Measurements from ENCODE around the gene LAMA5.

LAMA5 gene, protein sequence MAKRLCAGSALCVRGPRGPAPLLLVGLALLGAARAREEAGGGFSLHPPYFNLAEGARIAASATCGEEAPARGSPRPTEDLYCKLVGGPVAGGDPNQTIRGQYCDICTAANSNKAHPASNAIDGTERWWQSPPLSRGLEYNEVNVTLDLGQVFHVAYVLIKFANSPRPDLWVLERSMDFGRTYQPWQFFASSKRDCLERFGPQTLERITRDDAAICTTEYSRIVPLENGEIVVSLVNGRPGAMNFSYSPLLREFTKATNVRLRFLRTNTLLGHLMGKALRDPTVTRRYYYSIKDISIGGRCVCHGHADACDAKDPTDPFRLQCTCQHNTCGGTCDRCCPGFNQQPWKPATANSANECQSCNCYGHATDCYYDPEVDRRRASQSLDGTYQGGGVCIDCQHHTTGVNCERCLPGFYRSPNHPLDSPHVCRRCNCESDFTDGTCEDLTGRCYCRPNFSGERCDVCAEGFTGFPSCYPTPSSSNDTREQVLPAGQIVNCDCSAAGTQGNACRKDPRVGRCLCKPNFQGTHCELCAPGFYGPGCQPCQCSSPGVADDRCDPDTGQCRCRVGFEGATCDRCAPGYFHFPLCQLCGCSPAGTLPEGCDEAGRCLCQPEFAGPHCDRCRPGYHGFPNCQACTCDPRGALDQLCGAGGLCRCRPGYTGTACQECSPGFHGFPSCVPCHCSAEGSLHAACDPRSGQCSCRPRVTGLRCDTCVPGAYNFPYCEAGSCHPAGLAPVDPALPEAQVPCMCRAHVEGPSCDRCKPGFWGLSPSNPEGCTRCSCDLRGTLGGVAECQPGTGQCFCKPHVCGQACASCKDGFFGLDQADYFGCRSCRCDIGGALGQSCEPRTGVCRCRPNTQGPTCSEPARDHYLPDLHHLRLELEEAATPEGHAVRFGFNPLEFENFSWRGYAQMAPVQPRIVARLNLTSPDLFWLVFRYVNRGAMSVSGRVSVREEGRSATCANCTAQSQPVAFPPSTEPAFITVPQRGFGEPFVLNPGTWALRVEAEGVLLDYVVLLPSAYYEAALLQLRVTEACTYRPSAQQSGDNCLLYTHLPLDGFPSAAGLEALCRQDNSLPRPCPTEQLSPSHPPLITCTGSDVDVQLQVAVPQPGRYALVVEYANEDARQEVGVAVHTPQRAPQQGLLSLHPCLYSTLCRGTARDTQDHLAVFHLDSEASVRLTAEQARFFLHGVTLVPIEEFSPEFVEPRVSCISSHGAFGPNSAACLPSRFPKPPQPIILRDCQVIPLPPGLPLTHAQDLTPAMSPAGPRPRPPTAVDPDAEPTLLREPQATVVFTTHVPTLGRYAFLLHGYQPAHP (N-terminal part only)

DNA sequence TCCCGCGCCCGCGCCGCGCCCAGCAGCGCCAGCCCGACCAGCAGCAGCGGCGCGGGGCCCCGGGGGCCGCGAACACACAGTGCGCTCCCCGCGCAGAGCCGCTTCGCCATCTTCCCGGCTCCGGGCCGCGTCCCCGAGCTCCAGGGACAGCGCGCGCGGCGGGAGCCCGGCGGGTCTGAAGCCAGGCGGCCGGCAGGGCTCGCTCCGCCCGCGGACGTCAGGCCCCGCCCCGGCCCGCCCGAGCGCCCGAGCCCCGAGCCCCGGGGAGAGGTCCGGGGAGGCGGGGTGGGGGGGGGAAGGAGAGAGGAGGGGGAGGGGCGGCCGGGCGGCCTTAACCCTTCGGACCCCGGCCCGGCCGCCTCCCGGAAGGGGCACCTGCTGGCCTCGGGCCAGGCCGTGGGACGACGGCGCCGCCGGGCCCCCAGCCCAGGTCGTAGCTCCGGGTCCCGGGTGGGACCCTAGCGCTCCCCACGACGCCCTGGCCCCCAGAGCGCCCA is at the start of gene LAMA5:
TSS of gene LAMA5 (minus strand) at position 177 of the 497 bp plus-strand sequence. CDS start at position 110, 67 bp downstream.
- peak in 3 of 10 donors; percentile 46 to 87 (median 51) for DNase-seq
- intact Hi-C loops (cut with DNase I), result loop anchor here (5.0 kb wide), 1 partner anchor 65 kb away; the partner anchor contains the start of gene ADRM1

DNA sequence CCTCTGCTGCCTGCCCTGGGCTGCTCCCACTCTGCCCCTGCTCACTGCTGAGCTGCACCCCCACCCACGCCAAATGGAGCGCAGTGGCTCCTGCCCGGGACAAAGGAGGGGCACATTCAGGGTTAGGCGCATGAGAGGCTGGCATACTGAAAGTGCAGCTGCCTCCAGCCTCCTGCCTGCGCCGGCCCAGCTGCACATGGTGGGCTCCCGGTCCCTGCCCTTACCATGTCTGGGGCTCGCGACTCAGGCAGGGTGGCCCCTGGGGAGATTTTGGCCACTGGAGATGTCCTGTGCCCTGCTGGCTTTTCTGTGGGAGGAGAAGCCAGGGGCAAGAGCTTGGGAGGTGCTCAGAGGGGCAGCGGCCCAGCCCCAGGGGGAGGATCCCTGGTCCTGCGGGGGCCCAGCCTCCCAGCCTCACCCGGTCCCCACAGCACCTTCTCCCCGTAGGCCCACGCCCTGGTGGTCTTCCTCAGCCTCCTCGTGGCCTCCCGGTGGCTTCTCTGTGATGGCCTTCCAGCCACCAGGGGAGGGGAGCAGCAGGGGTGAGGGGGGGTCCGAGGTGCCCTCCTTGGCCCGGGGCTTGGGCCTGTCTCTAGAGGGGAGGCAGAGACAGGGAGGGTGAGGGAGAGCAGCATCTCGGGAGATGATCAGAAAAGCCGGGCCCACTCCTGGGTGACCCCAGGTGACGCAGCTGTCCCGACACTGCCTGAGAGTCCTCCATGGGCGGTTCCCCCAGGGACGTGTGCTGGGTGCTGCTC is 48.4 kb upstream of the LAMA5 start:
- DNase-seq, result no peak
- intact Hi-C loops (cut with DNase I), result no loop called here

DNA sequence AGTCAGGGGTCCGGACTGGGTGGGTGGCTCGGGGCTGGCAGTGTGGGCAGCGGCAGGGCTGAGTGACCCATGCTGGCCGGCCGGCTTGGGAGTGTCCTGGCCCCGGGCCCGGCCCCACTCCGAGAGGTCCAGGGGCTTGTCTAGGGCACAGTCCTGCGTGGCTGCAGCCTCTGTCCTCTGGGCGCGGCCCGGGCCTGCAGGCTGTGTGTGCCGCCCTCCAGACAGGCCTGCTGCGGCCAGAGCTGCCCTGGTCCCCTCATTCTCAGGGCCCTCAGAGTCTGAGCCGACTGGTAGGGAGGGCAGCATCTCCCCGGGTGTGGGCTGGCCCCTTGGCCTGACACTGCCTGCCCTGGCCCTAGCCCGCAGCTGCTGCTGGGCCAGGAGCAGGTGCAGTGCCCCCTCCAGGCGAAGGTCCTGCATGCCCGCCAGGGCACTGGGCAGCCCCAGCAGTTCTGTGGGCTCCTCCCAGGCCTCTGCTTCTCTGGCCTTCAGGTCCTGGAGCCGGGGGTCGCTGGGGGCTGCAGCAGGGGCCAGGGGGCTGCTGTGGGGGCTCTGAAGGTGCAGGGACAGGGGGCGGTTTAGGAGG is 46.9 kb upstream of the LAMA5 start:
- intact Hi-C loops (cut with DNase I), result loop anchor here (5.0 kb wide), 1 partner anchor 203 kb away; no protein-coding TSS in a partner anchor
- DNase-seq, result no peak

DNA sequence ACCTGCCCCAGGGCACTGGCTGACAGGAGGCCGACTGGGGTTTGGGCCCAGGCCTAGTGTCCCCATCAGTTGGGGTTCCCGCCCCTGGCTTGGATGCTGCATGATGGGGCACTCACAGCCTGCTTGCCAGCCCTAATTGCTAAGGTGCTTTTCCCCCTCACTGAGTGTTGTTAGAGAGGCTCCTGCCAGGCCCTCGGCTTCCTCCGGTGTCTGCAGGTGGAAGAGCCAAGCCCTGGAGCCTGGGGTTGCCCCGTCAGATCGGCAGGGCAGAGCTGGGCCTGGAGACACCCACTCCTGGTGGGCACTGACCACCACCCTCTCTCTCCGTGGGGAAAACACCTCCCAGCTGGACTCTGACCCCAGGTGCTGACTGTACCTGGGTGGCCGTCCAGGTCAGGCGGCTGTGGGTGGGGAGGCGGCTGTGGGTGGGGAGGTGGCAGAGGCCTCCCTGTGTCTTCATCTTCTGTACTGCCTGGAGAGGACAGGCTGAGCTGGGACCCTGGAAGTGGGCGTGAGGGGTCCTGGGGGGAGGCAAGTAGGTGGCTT is 46.0 kb upstream of the LAMA5 start:
- intact Hi-C loops (cut with DNase I), result loop anchor here (5.0 kb wide), 1 partner anchor 204 kb away; no protein-coding TSS in a partner anchor
- DNase-seq, result no peak

DNA sequence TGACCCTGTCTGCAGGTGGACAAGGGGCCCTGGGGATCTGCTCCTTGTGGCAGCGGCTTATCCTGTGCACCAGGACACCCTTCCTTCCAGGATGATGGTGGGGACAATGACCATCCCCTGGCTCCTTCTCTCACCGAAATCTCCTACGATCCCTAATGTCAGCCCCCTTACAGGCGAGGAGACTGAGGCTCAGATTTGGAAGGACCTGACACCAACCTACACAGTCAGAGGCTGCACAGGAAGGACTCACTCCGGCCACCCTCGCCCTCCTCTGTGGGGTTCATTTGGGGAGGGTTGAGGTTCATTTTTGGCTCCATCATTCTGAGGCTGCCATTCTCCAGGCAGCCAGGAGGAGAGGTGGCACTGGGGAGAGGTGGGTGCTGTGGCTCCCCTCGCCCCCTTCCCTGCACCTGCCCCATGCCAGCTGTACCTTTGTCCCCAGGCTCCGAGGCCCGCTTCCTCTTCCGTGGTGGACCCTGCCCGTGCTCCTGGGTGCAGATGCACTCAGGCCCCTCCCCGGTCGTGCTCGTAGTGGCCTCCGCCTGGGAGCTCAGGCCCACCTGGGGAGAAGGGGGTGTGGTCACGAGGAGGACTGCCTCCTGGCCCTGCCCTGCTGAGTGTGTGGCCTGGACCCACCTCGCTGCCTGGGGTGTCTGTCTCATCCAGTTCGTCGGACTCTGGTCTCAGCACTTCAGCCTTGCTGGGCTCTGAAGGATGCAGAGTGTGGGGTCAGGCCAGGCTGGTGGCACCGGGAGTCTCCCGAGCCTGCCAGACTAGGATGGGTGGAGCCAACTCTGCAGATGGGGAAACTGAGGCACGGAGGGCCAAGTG is 45.3 kb upstream of the LAMA5 start:
- intact Hi-C loops (cut with DNase I), result loop anchor here (5.0 kb wide), 1 partner anchor 205 kb away; no protein-coding TSS in a partner anchor
- no peak for DNase-seq

DNA sequence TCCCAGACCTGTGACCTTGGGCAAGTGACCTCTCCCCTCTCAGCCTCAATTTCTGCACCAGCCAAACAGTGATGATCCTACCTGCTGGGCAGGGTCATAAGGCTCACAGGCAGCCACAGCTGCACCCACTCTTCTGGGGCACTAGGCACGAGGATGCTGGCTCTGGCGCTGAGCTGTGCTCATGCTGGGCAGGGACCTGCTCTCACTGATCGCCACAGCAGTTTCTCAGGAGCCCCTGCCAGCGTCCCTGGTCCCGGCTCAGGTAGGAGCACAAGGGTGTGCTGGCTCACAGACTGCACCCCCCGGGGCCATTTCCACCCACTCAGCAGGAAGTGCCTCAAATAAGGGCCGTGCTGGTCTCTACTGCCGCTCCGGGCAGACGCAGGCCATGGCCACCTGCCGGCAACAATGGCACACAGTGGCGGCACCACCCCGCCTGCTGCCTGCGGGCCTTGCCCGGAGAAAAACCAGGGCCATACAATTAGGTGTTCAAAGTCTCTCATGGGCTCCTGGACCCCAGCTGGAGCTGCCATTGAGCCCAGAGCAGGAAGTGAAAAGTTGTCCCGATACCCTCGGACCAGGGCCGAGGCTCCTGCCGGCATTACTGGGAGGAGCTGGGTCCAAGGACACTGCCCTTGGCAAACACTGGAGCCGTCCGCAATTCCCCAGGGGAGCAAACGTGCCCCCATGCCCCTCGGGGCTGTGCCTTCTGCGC is 44.5 kb upstream of the LAMA5 start:
- intact Hi-C loops (cut with DNase I), result loop anchor here (5.0 kb wide), 1 partner anchor 206 kb away; no protein-coding TSS in a partner anchor
- no peak for DNase-seq

DNA sequence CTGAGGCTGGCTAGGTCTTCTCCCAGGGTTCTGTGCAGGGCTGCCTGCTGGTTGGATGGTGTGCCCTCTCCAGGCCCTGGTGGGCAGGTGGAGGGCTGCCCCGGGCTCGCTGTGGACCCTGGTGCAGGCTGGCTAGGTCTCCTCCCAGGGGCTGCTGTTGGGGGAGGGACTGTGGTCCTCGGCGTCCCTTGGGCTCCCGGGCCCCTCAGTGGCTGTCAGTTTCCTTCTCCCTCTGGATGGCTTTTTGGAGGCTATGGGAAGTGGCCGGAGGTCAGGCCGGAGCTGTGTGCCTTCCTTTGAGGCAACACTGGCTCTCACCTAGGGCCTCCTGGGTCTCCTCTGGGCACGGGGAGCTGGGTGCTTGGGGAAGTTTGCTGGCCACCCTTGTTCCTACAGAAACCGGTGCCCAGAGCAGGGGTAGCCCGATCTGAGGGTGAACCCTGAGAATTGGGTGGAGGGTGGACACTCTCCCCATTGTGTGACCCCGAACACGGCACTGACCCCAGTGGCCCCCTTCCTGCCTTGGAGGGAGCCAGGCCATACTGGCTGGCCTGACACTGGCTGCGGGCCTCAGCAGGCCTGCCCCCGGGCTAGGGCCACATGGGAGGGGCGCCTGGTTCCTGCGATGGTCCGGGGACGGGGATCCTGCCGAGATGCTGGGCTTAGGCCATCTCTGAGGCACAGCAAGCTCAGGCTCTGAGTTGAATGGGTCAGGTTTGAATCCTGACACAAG is 43.8 kb upstream of the LAMA5 start:
- intact Hi-C loops (cut with DNase I), result loop anchor here (5.0 kb wide), 1 partner anchor 206 kb away; no protein-coding TSS in a partner anchor

DNA sequence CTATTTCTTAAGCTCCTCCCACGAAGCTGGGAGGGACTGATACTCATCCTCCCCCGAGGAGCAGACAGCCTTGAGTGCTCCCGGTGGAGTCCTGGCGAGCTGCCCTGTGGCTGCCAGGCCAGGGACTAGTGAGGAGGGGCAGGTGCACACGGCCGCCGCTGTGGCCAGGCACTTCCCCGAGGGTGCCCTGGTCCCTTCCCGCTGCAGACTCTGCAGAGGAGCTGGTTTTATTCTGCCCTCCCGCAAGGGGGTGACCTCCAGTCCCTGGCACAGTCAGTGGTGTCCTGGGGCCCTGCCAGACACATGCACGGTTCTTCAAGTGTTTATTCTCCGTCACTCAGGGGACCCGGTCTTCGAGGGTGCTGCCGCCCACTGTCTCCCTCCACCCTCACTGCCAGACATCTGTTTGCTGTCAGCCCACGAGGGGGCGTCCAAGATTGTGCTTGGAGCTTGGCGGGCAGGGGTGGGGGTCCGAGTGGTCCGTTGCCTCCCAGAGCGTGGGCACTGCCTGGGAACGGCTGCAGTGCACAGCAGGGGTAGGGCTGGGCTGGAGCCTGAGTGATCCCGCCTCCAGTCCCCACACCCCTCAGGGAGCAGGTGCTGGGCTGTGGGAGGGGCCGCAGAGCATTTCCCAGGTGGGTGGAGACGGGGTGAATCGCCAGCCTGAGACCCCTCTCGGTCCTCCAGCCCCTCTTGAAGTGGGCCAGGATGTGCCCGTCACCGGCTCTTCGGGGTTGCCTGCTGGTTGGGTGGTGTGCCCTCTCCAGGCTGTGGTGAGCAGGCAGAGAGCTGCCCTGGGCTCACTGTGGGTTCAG is 43.0 kb upstream of the LAMA5 start:
- intact Hi-C loops (cut with DNase I), result loop anchor here (5.0 kb wide), 1 partner anchor 207 kb away; no protein-coding TSS in a partner anchor
- DNase-seq, result peak in 1 of 10 donors; percentile 21

More for the DNA sequence above, 43.8 kb upstream of the LAMA5 start:
- DNase-seq, result no peak

DNA sequence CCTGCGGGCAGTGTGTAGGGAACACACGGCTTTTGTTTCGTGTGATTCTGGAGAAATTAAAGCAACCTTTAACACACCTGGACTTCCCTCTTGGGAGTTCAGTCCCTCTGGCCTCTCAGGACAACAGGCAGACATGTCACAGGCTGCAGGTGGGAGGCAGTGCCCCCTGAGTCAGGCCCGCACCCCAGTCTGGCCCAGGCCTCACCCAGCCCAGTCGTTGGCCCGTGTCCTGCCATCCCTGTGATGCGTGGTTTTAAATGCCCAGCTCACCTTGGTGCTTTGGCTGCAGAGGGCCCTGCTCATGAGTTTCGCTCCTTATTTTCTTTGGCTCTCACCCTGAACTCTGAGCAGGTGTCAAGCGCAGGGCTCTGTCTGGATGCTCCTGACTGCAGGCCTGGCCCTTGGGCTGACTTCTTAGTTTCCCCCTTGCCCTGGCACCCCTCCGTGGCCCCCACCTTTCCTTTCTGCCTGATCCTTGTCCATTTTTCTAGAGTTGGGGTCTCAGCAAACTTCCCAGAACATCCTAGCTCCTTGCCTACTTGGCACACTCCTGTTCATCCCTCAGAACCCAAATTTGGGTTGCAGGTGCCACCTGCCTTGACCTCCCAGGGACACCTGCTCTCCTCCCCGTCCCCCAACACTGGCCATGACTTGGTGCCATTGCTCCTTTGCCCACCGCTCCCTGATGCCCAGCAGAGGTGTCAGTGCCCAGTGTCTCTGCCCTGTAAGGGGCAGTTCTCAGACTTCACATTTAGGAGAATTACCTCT is 42.2 kb upstream of the LAMA5 start:
- DNase-seq, result no peak
- intact Hi-C loops (cut with DNase I), result no loop called here

DNA sequence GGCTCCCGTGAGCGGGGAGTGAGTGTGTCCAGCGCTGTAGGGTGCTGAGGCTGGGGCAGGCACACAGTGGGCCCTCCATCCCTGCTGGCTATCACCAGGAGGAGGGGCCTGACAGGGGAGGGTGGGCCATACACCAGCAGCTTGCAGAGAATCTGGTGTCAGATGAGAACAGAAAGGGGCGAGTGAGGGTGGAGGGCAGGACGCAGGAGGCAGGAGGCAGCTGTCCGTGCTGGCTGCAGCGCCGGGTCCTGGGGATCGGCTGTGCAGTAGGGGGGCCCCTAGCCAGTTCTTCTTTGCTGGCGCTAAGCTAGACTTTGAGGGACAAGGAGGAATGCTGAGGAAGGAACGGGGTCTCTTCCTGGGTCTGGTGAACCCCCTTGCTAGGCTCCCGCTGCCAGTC is 41.5 kb upstream of the LAMA5 start:
- intact Hi-C loops (cut with DNase I), result no loop called here
- DNase-seq, result no peak

DNA sequence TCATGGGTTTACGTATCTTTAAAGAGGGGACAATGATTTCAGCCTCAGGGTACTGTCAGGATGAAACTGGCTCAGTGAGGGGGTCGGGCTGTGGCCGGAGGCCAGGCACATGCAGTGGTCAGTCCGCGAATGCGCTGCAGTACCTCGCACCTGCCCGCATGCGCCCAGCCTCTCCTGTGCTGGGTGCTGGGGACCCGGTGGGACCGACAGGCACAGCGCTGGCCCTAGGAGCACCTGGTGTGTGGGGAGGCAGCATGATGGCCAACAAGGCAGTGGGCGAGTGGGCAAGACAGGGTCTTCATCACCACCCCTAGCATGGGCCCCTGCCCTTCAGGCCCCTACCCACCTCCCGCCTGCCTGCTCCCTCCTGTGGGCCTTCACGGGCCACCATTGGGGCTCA is 40.9 kb upstream of the LAMA5 start:
- intact Hi-C loops (cut with DNase I), result no loop called here
- no peak for DNase-seq

DNA sequence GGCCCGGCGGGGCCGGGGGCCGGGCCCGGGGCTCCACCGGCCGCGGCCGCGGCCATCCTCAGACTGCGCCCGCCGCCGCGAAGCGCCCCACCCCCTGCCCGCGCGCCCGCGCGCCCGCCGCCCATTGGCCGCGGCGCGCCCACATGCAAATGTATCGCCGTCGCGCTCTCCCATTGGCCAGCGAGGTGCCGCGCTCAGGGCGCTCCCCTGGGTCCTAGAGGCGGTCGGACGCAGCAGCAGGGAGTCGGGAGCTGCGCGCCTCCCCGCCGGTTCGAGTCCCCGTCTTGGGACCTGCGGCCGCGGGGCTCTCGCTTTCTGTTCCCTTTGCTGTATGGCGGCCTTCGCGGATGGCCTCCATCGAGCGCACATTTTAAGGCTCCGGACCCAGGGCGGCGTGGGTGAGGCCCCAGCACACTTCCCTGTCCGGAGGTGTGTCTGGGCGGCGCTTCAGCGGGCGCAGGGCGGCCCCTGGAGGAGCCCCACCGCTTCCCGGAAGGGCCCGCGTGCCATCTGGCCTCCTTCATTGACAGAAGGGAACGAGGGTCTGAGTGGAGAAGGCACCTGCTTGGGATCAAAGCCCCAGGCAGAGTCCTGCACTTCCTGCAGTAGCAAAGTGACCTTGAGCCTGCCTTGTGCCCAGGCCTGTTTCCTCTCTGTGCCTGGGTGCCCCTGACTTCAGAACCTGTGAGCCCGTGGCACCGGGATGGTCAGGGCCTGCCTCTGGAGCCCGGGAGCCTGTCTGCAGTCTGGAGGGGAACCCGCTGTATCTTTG is 40.3 kb upstream of the LAMA5 start, which contains the start of gene CABLES2:
TSS of gene CABLES2 (minus strand) at position 65 of the 772 bp plus-strand sequence. CDS start at position 56, 9 bp downstream.
- peak; percentile 92 to 99 (median 95) for DNase-seq
- intact Hi-C loops (cut with DNase I), result no loop called here

DNA sequence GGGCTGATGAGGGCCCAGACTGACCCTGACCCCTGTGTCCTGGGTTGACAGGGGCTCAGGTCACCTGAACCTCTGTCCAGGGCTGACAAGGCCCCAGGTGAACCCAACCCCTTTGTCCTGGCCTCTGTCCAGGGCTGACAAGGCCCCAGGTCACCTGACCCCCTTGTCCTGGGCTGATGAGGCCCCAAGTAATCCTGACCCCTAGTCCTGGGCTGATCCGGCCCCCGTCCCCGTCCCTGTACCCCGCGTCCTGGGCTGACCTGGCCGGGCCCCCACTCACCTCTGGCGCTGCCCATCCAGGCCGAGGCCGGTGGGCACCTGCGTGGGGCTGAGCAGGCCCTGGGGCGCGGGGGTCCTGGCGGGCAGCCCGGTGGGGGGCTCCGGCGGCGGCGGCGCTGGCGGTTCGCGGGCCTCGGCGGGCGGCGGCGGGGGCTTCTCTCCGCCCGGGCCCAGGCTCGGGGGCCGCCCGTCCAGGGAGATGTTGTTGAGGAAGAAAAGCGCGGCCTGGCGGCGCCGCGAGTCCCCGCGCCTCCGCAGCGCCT is 39.6 kb upstream of the LAMA5 start:
- no peak for DNase-seq
- intact Hi-C loops (cut with DNase I), result no loop called here

Data from posterior cingulate gyrus (tissue), 11 donors.